K562 (cell line): ENCODE measurements around the gene SLMAP. TPM values are rescaled to one million over a fixed set of nuclear protein-coding genes. Genes with fewer than 3 reads are reported as not detected.

Source experiments
- ATAC-seq: fragments of 200-7000 bp; cut with Tn5 transposase; 3 replicates; pipeline ENCODE4 v1.9.1; 2020; ENCODE audit warnings: moderate library complexity
- BruUV-seq: library from RNA; stranded (reverse); fragments of 400-500 nt; replicated peaks from 2 replicates; lab custom pipeline; 2021; lab: Mats Ljungman, UMichigan
- CTCF ChIA-PET: fragments of 300-600 bp; formaldehyde crosslinking; extraction: SDS; loops from one replicate; lab custom pipeline; 2021; ENCODE audit warnings: low intra/inter-chr PET ratio; lab: Yijun Ruan, JAX
- POLR2A ChIA-PET: fragments of 300-600, 350-650 bp; sonication (Branson Sonifier 250); formaldehyde crosslinking; extraction: SDS; loops from one replicate; lab custom pipeline; 2021; ENCODE audit warnings: antibody characterized with exemption, inconsistent platforms; lab: Yijun Ruan, JAX
- DNase-seq, 4 experiments: peaks; one replicate each; pipeline versions ENCODE4 v3.0.0 to v3.0.0-alpha.2; 2011 to 2018; ENCODE audit warnings: low spot score in 3 of 4, mixed read lengths in 3 of 4; ENCODE audit errors: extremely low read depth in 1 of 4
- FAIRE-seq: peaks from 2 replicates; lab custom pipeline; 2011; peaks lifted over from hg19 to GRCh38; lab: Jason Lieb, UNC
- H2AFZ ChIP-seq: 2 replicates; pipeline ENCODE4 v1.6.0; 2011; ENCODE audit warnings: low read depth, low read length, control low read depth, inconsistent platforms
- H3K27ac ChIP-seq: fragments of 200-600 bp; 3 replicates; pipeline ENCODE4 v1.8.0; 2011; ENCODE audit warnings: low read depth, mild to moderate bottlenecking, control low read depth, inconsistent platforms, low read length, moderate library complexity, mixed read lengths; ENCODE audit errors: extremely low read depth
- H3K27me3 ChIP-seq, 2 experiments: fragments of 300-600 bp in 1 of 2; 2 replicates in 1 of 2; 3 replicates in 1 of 2; pipeline versions ENCODE4 v1.6.0 to v1.8.0; 2011; ENCODE audit warnings: inconsistent platforms in 2 of 2, low read length in 2 of 2, mild to moderate bottlenecking in 1 of 2, mixed read lengths in 1 of 2, moderate library complexity in 1 of 2; ENCODE audit not compliant: control insufficient read depth in 2 of 2, insufficient read depth in 2 of 2
- H3K36me3 ChIP-seq: fragments of 300-600 bp; 3 replicates; pipeline ENCODE4 v1.8.0; 2011; ENCODE audit warnings: mild to moderate bottlenecking, low read length, inconsistent platforms; ENCODE audit not compliant: control insufficient read depth, insufficient read depth
- H3K4me1 ChIP-seq, 2 experiments: fragments of 200-600 bp in 1 of 2; replicated peaks in 1 of 2; 2 replicates in 1 of 2; 3 replicates in 1 of 2; pipeline versions ENCODE4 v1.5.1 to v1.8.0; 2011; ENCODE audit warnings: inconsistent platforms in 2 of 2, low read length in 2 of 2, mild to moderate bottlenecking in 1 of 2, mixed read lengths in 1 of 2, moderate library complexity in 1 of 2; ENCODE audit not compliant: control insufficient read depth in 2 of 2, insufficient read depth in 2 of 2
- H3K4me2 ChIP-seq: 2 replicates; pipeline ENCODE4 v1.6.1; 2011; ENCODE audit warnings: low read length, control low read depth, inconsistent platforms, mixed read lengths; ENCODE audit not compliant: insufficient read depth
- H3K4me3 ChIP-seq: fragments of 200-600 bp; sonication (generic), shearing (Covaris generic); 2 replicates; pipeline ENCODE4 v1.5.1; 2016; ENCODE audit warnings: control low read depth, inconsistent platforms
- H3K79me2 ChIP-seq: fragments of 200-600 bp; 3 replicates; pipeline ENCODE4 v1.8.0; 2011; ENCODE audit warnings: low read length, inconsistent platforms; ENCODE audit not compliant: control insufficient read depth, insufficient read depth
- H3K9ac ChIP-seq, 2 experiments: 2 replicates each; pipeline versions ENCODE4 v1.6.0 to v1.6.1; 2011; ENCODE audit warnings: low read depth in 2 of 2, low read length in 2 of 2, control low read depth in 1 of 2, inconsistent platforms in 1 of 2, mild to moderate bottlenecking in 1 of 2, mixed read lengths in 1 of 2; ENCODE audit not compliant: insufficient read depth in 1 of 2
- H3K9me1 ChIP-seq: one replicate; pipeline ENCODE4 v1.6.0; 2011; ENCODE audit warnings: inconsistent platforms, mild to moderate bottlenecking, low read length, moderate library complexity; ENCODE audit not compliant: control insufficient read depth, insufficient read depth
- H3K9me3 ChIP-seq: replicated peaks from 2 replicates; pipeline ENCODE4 v1.5.1; 2011; ENCODE audit warnings: low read depth, low read length, inconsistent platforms; ENCODE audit not compliant: control insufficient read depth, insufficient read depth
- H4K20me1 ChIP-seq: replicated peaks from 2 replicates; pipeline ENCODE4 v1.6.1; 2011; ENCODE audit warnings: low read length, inconsistent platforms, mixed read lengths; ENCODE audit not compliant: control insufficient read depth, insufficient read depth
- CBFA2T2 ChIP-seq: fragments of 450-650 bp; conservative IDR thresholded peaks from 2 replicates; pipeline ENCODE4 v1.6.1; 2017; ENCODE audit warnings: mild to moderate bottlenecking
- CBFA2T3 ChIP-seq: fragments of 450-650 bp; IDR thresholded peaks from 2 replicates; pipeline ENCODE4 v1.6.1; 2017
- CTCF ChIP-seq, 3 experiments: IDR thresholded peaks in 2 of 3; conservative IDR thresholded peaks in 1 of 3; 2 replicates each; pipeline ENCODE4 v1.5.1; 2011 to 2012; ENCODE audit warnings: low read length in 3 of 3, mild to moderate bottlenecking in 3 of 3, control low read depth in 2 of 3, improper control_type of control experiment in 1 of 3, inconsistent platforms in 1 of 3, low read depth in 1 of 3, mixed read lengths in 1 of 3, moderate library complexity in 1 of 3; ENCODE audit not compliant: insufficient read depth in 2 of 3
- HDAC1 ChIP-seq, 2 experiments: fragments of 450-650 bp; IDR thresholded peaks; 2 replicates each; pipeline ENCODE4 v1.6.1; 2016 to 2017; ENCODE audit warnings: inconsistent platforms in 1 of 2, mild to moderate bottlenecking in 1 of 2, moderate library complexity in 1 of 2
- MBD1 ChIP-seq: fragments of 250-450 bp; sonication (Bioruptor Pico); IDR thresholded peaks from 2 replicates; pipeline ENCODE4 v1.8.0; 2022; ENCODE audit warnings: inconsistent platforms
- MTA3 ChIP-seq: fragments of 450-650 bp; formaldehyde crosslinking; IDR thresholded peaks from 2 replicates; pipeline ENCODE4 v1.6.1; 2017; ENCODE audit warnings: mild to moderate bottlenecking, borderline replicate concordance
- POLR2A ChIP-seq: fragments of 450-650 bp; conservative IDR thresholded peaks from 2 replicates; pipeline ENCODE4 v1.6.1; 2016
- RBM22 ChIP-seq: fragments of 200-400 bp; formaldehyde crosslinking; IDR thresholded peaks from 2 replicates; pipeline ENCODE4 v1.6.1; 2018; ENCODE audit warnings: low read length, low read depth; ENCODE audit not compliant: poor library complexity, severe bottlenecking
- RFX1 ChIP-seq: fragments of 450-650 bp; IDR thresholded peaks from 2 replicates; pipeline ENCODE4 v1.6.1; 2016; ENCODE audit warnings: mild to moderate bottlenecking, moderate library complexity
- SIRT6 ChIP-seq: IDR thresholded peaks from one replicate; pipeline ENCODE4 v1.6.1; 2012; ENCODE audit warnings: low read depth, mild to moderate bottlenecking, control low read depth, inconsistent platforms, low read length, moderate library complexity
- TFAM ChIP-seq: fragments of 250-450 bp; sonication (Bioruptor Pico); conservative IDR thresholded peaks from 2 replicates; pipeline ENCODE4 v1.5.0; 2021; ENCODE audit warnings: mild to moderate bottlenecking, moderate library complexity
- ZNF239 ChIP-seq: fragments of 250-450 bp; sonication (Bioruptor Pico); IDR thresholded peaks from 2 replicates; pipeline ENCODE4 v1.4.0; 2020; ENCODE audit warnings: mild to moderate bottlenecking
- ZNF274 ChIP-seq: IDR thresholded peaks from 2 replicates; pipeline ENCODE4 v1.6.1; 2011; ENCODE audit warnings: low read depth, mild to moderate bottlenecking, low read length, moderate library complexity, borderline replicate concordance
- ZNF316 ChIP-seq: fragments of 450-650 bp; IDR thresholded peaks from 2 replicates; pipeline ENCODE4 v1.6.1; 2016
- WGBS: fragments of 100-300 bp; shearing (Covaris generic); methylation state at CpG from one replicate; pipeline ENCODE4 v1.1.6; 2016; ENCODE audit warnings: low coverage, mixed read lengths; ENCODE audit not compliant: insufficient coverage; ENCODE audit errors: missing lambda C conversion rate; 5-methylcytosine and 5-hydroxymethylcytosine counted together
- in situ Hi-C: fragments of 300-500 bp; cut with MboI; formaldehyde crosslinking; loops from 4 replicates; pipeline ENCODE4 v1.15.0; 2018; ENCODE audit warnings: inconsistent platforms, mixed read lengths
- intact Hi-C: fragments of 100-400 bp; cut with micrococcal nuclease; formaldehyde crosslinking; loops from 2 replicates; pipeline ENCODE4 v1.14.2; 2022
- polyA plus RNA-seq, 8 experiments: library from polyadenylated mRNA; depleted of rRNA in 4 of 8; stranded (reverse) in 5 of 8; unstranded in 3 of 8; fragments of >200 nt; fragmentation: Nextera tagmentation in 2 of 8; fragmentation: Illumina TruSeq in 1 of 8; extraction: Ambion mirVana in 2 of 8; extraction: Trizol in 1 of 8; gene quantifications; 2 replicates each; pipeline versions ENCODE4 v1.2.1 to v1.2.3, GENCODE V29; 2011 to 2014; ENCODE audit warnings: inconsistent platforms in 1 of 8, missing spikeins in 1 of 8
- total RNA-seq, 7 experiments: library from RNA; depleted of rRNA in 6 of 7; stranded (reverse); fragments of >200 nt in 6 of 7; fragmentation: Illumina TruSeq in 2 of 7; extraction: Trizol in 2 of 7; gene quantifications; 2 replicates each; pipeline versions ENCODE4 v1.2.1 to v1.2.3, GENCODE V29; 2011 to 2021; ENCODE audit warnings: low replicate concordance in 1 of 7

The SLMAP gene
- total and polyA plus RNA-seq, 9 of the 15 experiments (the other 6 are each of a cell fraction or from before 2014, with no cell fraction given) = 12.1 to 50.7 (median 28.3) TPM

GRCh38 chr3:57805266-57805665 is 49.2 kb downstream of the SLMAP start:
- H3K4me3 ChIP-seq = no peak overlapping the region
- in situ Hi-C loops = no loop called here
- POLR2A ChIA-PET = interaction anchor here (0.6 kb wide), 3 partner anchors 17 to 469 kb away, joined by 3 to 7 read pairs (median 3); no protein-coding TSS in a partner anchor
- peaks cover 6% of the 10 kb centered on the region; the same call in 1 of the 2 replicates for H4K20me1 ChIP-seq
- peak; percentile 38; the same call in 1 of the 2 replicates for TF ChIP-seq CBFA2T3
- TF ChIP-seq CBFA2T2 = peak; percentile 34; the same call in 1 of the 2 replicates
- no peak for TF ChIP-seq ZNF239 (CRISPR knock-in tag)
- TF ChIP-seq RFX1 = 0 out of 2 replicates have a peak, but pooled peaks have one; percentile 10
- TF ChIP-seq RBM22 = no peak
- FAIRE-seq (peak; percentile 74), DNase-seq (peak in 1 of 4 experiments; percentile 18), ATAC-seq (peak; percentile 64)
- no peaks in the 10 kb centered on the region for H3K9me1 ChIP-seq
- CTCF ChIA-PET = no interaction called here
- no peaks in the 10 kb centered on the region for H3K9me3 ChIP-seq
- H3K4me1 ChIP-seq = peaks cover 12 to 17% of the 10 kb centered on the region in 2 experiments; a peak in 4 of 5 replicates
- H3K79me2 ChIP-seq = peaks cover 79% of the 10 kb centered on the region
- no peak overlapping the region for H2AFZ ChIP-seq
- H3K27ac ChIP-seq = peak overlapping the region; percentile 50; the same call in 2 of the 3 replicates
- H3K36me3 ChIP-seq = no peaks in the 10 kb centered on the region
- no TSS peak for BruUV-seq
- H3K9ac ChIP-seq = no peak overlapping the region
- no peaks in the 10 kb centered on the region for H3K27me3 ChIP-seq
- intact Hi-C loops = no loop called here
- WGBS = 0% methylated on average over 1 of the region's 1 CpG
- peak overlapping the region; percentile 32 for H3K4me2 ChIP-seq

GRCh38 chr3:57805674-57806073 is 49.6 kb downstream of the SLMAP start:
- H3K4me3 ChIP-seq = no peak overlapping the region
- POLR2A ChIA-PET = interaction anchor here (0.6 to 1.0 kb wide), 4 partner anchors 17 to 470 kb away, joined by 3 to 7 read pairs (median 3); no protein-coding TSS in a partner anchor
- H3K27ac ChIP-seq = peak overlapping the region; percentile 50; the same call in 2 of the 3 replicates
- in situ Hi-C loops = no loop called here
- no peaks in the 10 kb centered on the region for H3K9me3 ChIP-seq
- H3K79me2 ChIP-seq = peaks cover 79% of the 10 kb centered on the region
- ATAC-seq (peak; percentile 93), FAIRE-seq (peak; percentile 81), DNase-seq (peak; percentile 37 to 71 (median 56))
- peaks cover 10% of the 10 kb centered on the region; the same call in 1 of the 2 replicates for H4K20me1 ChIP-seq
- CTCF ChIA-PET = no interaction called here
- H3K27me3 ChIP-seq = no peaks in the 10 kb centered on the region
- H2AFZ ChIP-seq = no peak overlapping the region
- H3K9me1 ChIP-seq = no peaks in the 10 kb centered on the region
- WGBS = 5% methylated on average over 1 of the region's 1 CpG
- intact Hi-C loops = no loop called here
- no peak overlapping the region for H3K9ac ChIP-seq
- BruUV-seq = no TSS peak
- H3K36me3 ChIP-seq = no peaks in the 10 kb centered on the region
- H3K4me1 ChIP-seq = peaks cover 12 to 21% of the 10 kb centered on the region in 2 experiments; a peak in 4 of 5 replicates
- peak overlapping the region; percentile 32 for H3K4me2 ChIP-seq
- TF ChIP-seq POLR2A = no peak
- no peak for TF ChIP-seq MTA3
- peak in 1 of 2 experiments; percentile 35; a peak in 1 of 4 replicates for TF ChIP-seq HDAC1 (IDR thresholded peaks at IDR 0.05)
- no peak for TF ChIP-seq MBD1 (CRISPR knock-in tag)
- TF ChIP-seq CTCF (IDR thresholded peaks at IDR 0.05 in 2 of 3, conservative IDR thresholded peaks at IDR 0.05 in 1 of 3; ENCODE audit: insufficient read depth in 2 of 3, low read depth in 1 of 3, low read length in 3 of 3) = no peak
- no peak for TF ChIP-seq ZNF274
- no peak for TF ChIP-seq SIRT6
- peak; percentile 88 for TF ChIP-seq ZNF316
- no peak for TF ChIP-seq TFAM
